ENCODE data around the gene IGF2R. TPM values are rescaled to one million over a fixed set of nuclear protein-coding genes. Genes with fewer than 3 reads are reported as not detected.
"Not testable (repeated sequence)": the region's sequence is repeated elsewhere in the genome, so short reads cannot be mapped to it uniquely, and the experiment has no call there.

IGF2R gene
- total RNA-seq, 1 donor from 2014 or later = 156 TPM

DNA sequence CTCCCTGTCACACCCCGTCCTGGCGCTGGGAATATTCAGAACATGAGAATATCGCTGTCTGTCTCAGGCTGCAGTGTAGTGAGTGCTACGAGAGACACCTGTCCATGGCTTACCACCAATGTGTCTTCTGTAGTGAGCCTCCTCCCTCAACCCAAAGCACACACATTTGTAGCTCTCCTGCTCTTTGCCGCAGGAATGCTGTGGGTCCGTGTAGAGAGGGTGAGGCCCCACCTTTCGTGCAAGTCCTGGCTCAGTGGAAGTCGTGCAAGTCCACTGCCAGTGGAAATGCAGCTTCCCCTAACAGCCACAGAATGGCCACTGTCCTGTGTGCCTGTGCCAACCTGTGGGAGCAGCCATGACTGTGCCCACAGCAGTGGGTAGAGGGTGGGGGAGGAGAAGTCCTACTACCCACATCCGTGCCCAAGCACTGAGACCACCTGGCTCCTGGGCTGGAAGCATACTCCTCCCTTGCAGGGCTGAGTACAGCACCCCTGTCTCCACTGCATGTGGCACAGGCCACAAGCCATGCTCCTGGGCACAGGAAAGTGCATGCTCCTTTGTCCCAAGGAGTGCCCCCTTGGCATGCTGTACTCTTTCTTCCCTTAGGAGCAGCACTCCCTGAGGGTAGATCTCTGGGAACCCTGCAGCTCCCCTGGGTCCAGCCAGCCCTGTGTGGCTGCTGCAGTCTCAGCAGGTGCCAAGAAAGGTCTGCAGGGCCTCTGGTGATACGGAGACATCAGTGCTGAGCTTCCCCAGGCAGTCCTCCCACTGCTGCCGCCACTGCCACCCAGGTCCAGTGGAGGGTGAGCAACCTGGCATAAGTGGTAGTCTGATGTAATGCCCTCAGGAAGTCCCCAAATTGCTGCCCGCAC lies 28.0 kb downstream of the IGF2R start:
- ATAC-seq (peak; percentile 64 to 81), DNase-seq (no peak)
- intact Hi-C loops (cut with DNase I) = no loop called here
- peaks cover 22% of the 10 kb centered on the region for H3K4me1 ChIP-seq
- TF ChIP-seq, protein P1, sequence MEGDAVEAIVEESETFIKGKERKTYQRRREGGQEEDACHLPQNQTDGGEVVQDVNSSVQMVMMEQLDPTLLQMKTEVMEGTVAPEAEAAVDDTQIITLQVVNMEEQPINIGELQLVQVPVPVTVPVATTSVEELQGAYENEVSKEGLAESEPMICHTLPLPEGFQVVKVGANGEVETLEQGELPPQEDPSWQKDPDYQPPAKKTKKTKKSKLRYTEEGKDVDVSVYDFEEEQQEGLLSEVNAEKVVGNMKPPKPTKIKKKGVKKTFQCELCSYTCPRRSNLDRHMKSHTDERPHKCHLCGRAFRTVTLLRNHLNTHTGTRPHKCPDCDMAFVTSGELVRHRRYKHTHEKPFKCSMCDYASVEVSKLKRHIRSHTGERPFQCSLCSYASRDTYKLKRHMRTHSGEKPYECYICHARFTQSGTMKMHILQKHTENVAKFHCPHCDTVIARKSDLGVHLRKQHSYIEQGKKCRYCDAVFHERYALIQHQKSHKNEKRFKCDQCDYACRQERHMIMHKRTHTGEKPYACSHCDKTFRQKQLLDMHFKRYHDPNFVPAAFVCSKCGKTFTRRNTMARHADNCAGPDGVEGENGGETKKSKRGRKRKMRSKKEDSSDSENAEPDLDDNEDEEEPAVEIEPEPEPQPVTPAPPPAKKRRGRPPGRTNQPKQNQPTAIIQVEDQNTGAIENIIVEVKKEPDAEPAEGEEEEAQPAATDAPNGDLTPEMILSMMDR (IDR thresholded peaks at IDR 0.05) = no peak
- no peaks in the 10 kb centered on the region for H3K9me3 ChIP-seq
- no peak overlapping the region for H3K27ac ChIP-seq
- no peaks in the 10 kb centered on the region for H3K27me3 ChIP-seq (ENCODE audit: low read depth)
- H3K4me3 ChIP-seq = no peak overlapping the region
- peaks cover 19% of the 10 kb centered on the region for H3K36me3 ChIP-seq

DNA sequence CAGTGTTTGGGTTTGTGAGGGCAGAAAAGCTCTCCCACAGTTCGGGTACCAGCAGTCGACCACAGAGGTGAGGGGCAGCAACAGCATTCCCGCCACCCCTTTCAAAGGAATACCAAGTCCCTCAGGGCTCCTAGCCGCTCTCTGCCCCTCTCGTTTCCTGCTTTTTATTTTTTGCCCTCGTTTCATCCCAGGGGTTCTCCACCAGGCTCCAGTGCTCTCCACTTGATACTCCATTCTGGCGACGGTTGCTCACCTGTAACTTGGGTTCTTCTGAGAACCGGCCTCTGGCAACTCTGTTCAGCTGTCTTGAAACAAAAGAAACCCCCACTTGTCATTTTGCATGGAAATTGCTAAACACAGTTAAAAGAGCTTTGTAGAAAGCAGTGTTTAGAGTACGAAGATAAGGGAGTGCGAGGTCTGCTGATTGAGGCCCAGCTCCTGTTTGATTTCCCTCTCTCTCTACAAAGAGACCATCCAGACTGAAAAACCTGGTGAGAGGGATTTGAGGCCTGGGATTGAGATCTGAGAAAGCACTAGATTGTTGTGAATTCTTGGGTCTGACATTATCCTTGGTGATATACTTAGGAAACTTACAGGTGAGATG lies 28.7 kb downstream of the IGF2R start:
- H3K9me3 ChIP-seq = no peaks in the 10 kb centered on the region
- ATAC-seq (peak in 1 of 2 donors; percentile 28), DNase-seq (no peak)
- no peaks in the 10 kb centered on the region for H3K27me3 ChIP-seq (ENCODE audit: low read depth)
- TF ChIP-seq, protein P1 (IDR thresholded peaks at IDR 0.05) = no peak
- H3K36me3 ChIP-seq = peaks cover 12% of the 10 kb centered on the region
- intact Hi-C loops (cut with DNase I) = no loop called here
- H3K4me3 ChIP-seq = no peak overlapping the region
- H3K4me1 ChIP-seq = peaks cover 22% of the 10 kb centered on the region
- no peak overlapping the region for H3K27ac ChIP-seq

DNA sequence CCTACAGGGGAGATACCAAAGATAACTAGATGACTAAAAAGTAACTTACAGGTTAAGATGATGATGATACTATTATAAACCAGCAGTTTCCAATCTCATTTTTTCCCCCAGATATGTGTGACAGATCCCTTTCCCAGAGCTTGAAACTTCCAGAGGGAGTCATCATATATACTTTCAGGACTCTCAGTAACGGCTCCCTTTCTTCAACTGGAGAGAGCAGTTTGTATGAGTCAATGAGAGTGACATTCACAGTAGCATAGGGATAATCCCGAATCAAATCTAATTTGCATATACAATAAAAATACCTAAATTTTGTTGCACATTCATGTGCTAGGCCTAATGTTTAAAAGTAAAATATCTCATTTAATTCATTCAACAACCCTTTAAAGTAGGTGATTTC lies 29.7 kb downstream of the IGF2R start:
- Histone ChIP-seq H3K27ac (no peak overlapping the region), H3K27me3 (ENCODE audit: low read depth) (no peaks in the 10 kb centered on the region), H3K9me3 (no peaks in the 10 kb centered on the region), H3K4me1 (peaks cover 22% of the 10 kb centered on the region), H3K4me3 (no peak overlapping the region), H3K36me3 (peaks cover 10% of the 10 kb centered on the region)
- DNase-seq (no peak), ATAC-seq (no peak)
- intact Hi-C loops (cut with DNase I) = no loop called here
- TF ChIP-seq, protein P1 (IDR thresholded peaks at IDR 0.05) = no peak

DNA sequence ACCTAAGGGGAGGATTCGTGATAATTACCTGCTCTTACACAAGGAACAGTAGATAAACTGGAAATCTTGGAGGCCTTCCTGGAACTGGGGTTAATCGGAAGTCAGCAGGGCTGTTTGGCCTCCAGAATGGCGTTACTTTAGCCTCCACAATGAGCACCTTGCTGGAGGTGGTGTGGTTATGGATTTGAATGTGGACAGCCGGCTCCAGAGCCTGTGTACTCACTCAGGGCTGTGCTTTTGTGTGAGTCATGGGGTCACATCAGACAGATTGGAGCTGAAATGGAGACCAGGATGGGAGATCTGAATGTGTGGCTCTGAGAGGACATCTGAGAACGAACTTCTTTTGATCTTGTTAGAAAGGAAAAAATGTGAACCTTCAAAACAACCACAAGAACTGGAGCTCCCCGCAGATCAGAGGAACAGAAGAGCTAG lies 30.4 kb downstream of the IGF2R start:
- Histone ChIP-seq H3K4me3 (no peak overlapping the region), H3K27me3 (ENCODE audit: low read depth) (no peaks in the 10 kb centered on the region), H3K9me3 (no peaks in the 10 kb centered on the region), H3K4me1 (peaks cover 22% of the 10 kb centered on the region), H3K27ac (no peak overlapping the region), H3K36me3 (peaks cover 10% of the 10 kb centered on the region)
- intact Hi-C loops (cut with DNase I) = no loop called here
- TF ChIP-seq, protein P1 (IDR thresholded peaks at IDR 0.05) = no peak
- ATAC-seq = no peak
- no peak for DNase-seq

DNA sequence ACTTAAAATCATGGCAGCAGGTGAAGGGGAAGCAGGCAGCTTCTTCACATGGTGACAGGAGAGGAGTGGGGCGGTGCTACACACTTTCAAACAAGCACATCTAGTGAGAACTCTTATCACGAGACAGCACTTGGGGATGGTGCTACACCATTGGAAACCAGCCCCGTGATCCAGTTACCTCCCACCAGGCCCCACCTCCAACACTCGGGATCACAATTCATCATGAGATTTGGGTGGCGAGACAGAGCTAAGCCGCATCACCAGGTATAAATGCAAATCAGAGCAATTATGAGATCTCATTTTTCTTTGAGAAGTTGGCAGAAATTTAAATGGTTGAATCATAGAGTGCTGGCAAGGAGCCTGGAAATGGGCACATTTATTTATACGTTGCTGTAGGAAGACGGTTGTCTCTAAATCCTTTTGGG lies 31.4 kb downstream of the IGF2R start:
- H3K27ac ChIP-seq = no peak overlapping the region
- H3K4me1 ChIP-seq = peaks cover 22% of the 10 kb centered on the region
- H3K9me3 ChIP-seq = no peaks in the 10 kb centered on the region
- TF ChIP-seq, protein P1 (IDR thresholded peaks at IDR 0.05) = no peak
- peaks cover 10% of the 10 kb centered on the region for H3K36me3 ChIP-seq
- DNase-seq (no peak), ATAC-seq (no peak)
- H3K27me3 ChIP-seq (ENCODE audit: low read depth) = no peaks in the 10 kb centered on the region
- intact Hi-C loops (cut with DNase I) = no loop called here
- H3K4me3 ChIP-seq = no peak overlapping the region

DNA sequence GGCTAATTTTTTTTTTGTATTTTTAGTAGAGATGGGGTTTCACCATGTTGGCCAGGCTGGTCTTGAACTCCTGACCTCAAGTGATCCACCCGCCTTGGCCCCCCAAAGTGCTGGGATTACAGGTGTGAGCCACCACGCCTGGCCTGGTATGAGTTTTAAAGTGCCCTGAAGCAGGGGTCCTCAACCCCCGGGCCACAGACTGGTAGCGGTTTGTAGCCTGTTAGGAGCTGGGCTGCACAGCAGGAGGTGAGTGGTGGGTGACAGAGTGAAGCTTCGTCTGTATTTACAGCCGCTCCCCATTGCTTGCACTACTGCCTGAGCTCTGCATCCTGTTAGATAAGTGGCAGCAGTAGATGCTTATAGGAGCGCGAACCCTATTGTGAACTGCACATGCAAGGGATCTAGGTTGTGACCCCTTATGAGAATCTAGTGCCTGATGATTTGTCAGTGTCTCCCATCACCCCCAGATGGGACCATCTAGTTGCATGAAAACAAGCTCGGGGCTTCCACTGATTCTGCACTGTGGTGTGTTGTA lies 32.1 kb downstream of the IGF2R start:
- H3K4me3 ChIP-seq; H3K9me3 ChIP-seq; H3K27me3 ChIP-seq (ENCODE audit: low read depth); intact Hi-C loops (cut with DNase I); DNase-seq; H3K27ac ChIP-seq; ATAC-seq: not testable (repeated sequence)
- H3K4me1 ChIP-seq = peaks cover 16% of the 10 kb centered on the region
- H3K36me3 ChIP-seq = peaks cover 10% of the 10 kb centered on the region
